Spinal cord (tissue), 10 donors: ENCODE results near the gene CTNNA2. TPM values are rescaled to one million over a fixed set of nuclear protein-coding genes. Genes with fewer than 3 reads are reported as not detected.

Experiments used
- DNase-seq, 6 donors: peaks; one replicate each; pipeline versions ENCODE4 v3.0.0 to v3.0.0-alpha.2; 2013 to 2015; ENCODE audit warnings: low spot score in 6 of 6, low read depth in 4 of 6
- H3K27ac ChIP-seq: one replicate; pipeline ENCODE4 v1.5.1; 2013; ENCODE audit warnings: low read depth, low read length, control low read depth
- H3K27me3 ChIP-seq: one replicate; pipeline ENCODE4 v1.6.1; 2013; ENCODE audit warnings: low read length; ENCODE audit not compliant: control insufficient read depth, insufficient read depth
- H3K36me3 ChIP-seq: one replicate; pipeline ENCODE4 v1.6.1; 2013; ENCODE audit warnings: low read length; ENCODE audit not compliant: control insufficient read depth, insufficient read depth
- H3K4me1 ChIP-seq: one replicate; pipeline ENCODE4 v1.6.1; 2013; ENCODE audit warnings: low read length; ENCODE audit not compliant: control insufficient read depth, insufficient read depth
- H3K4me3 ChIP-seq: one replicate; pipeline ENCODE4 v1.5.1; 2013; ENCODE audit warnings: low read depth, low read length, control low read depth
- H3K9me3 ChIP-seq: one replicate; pipeline ENCODE4 v1.6.1; 2013; ENCODE audit warnings: low read length; ENCODE audit not compliant: control insufficient read depth, insufficient read depth
- WGBS: methylation state at CpG from one replicate; pipeline ENCODE4 v1.1.5; 2013; ENCODE audit warnings: missing lambda C conversion rate; ENCODE audit not compliant: insufficient coverage; 5-methylcytosine and 5-hydroxymethylcytosine counted together
- polyA plus RNA-seq, 2 donors: library from polyadenylated mRNA; unstranded; fragments of 120-200 nt; gene quantifications; one replicate each; pipeline ENCODE4 v1.2.1, GENCODE V29; 2013; ENCODE audit not compliant: insufficient read length in 2 of 2
- total RNA-seq, 2 donors: library from RNA; depleted of rRNA in 1 of 2; stranded (reverse); fragments of 120-200 nt in 1 of 2; fragments of >200 nt in 1 of 2; gene quantifications; one replicate each; pipeline versions ENCODE4 v1.2.3 to v1.2.4, GENCODE V29; 2013 to 2014
- donor health status: healthy.

CTNNA2 gene
- total and polyA plus RNA-seq, 4 donors = 42.4 to 117 (median 84.7) TPM

GRCh38 chr2:79596403-79596802 lies 83.6 kb downstream of the CTNNA2 start:
- Histone ChIP-seq H3K27me3 (no peaks in the 10 kb centered on the region), H3K36me3 (no peaks in the 10 kb centered on the region), H3K27ac (no peak overlapping the region), H3K4me1 (no peaks in the 10 kb centered on the region), H3K4me3 (no peak overlapping the region), H3K9me3 (peaks cover 2% of the 10 kb centered on the region)
- DNase-seq = no peak
- WGBS = 88% methylated on average over 1 of the region's 3 CpGs

- Histone ChIP-seq H3K4me1 (no peaks in the 10 kb centered on the region), H3K27me3 (no peaks in the 10 kb centered on the region), H3K36me3 (no peaks in the 10 kb centered on the region), H3K4me3 (no peak overlapping the region), H3K27ac (no peak overlapping the region), H3K9me3 (no peaks in the 10 kb centered on the region)
- DNase-seq = no peak
These were observed 91.9 kb downstream of the CTNNA2 start for GRCh38 chr2:79604748-79605147.

- Histone ChIP-seq H3K9me3 (no peaks in the 10 kb centered on the region), H3K27ac (no peak overlapping the region), H3K36me3 (no peaks in the 10 kb centered on the region), H3K4me3 (no peak overlapping the region), H3K27me3 (no peaks in the 10 kb centered on the region), H3K4me1 (no peaks in the 10 kb centered on the region)
- no peak for DNase-seq
- 61% methylated on average over 3 of the region's 9 CpGs for WGBS
These were observed 98.7 kb downstream of the CTNNA2 start for GRCh38 chr2:79611448-79612016.

- H3K4me1 ChIP-seq = no peaks in the 10 kb centered on the region
- H3K27me3 ChIP-seq = no peaks in the 10 kb centered on the region
- H3K9me3 ChIP-seq = no peaks in the 10 kb centered on the region
- no peak overlapping the region for H3K27ac ChIP-seq
- H3K4me3 ChIP-seq = no peak overlapping the region
- no peaks in the 10 kb centered on the region for H3K36me3 ChIP-seq
- peak in 1 of 6 donors; percentile 23 for DNase-seq
- no CpG with 5 or more reads among the region's 6 CpGs for WGBS
These were observed 100.1 kb downstream of the CTNNA2 start for GRCh38 chr2:79612999-79613398.

- Histone ChIP-seq H3K27me3 (no peaks in the 10 kb centered on the region), H3K36me3 (no peaks in the 10 kb centered on the region), H3K4me3 (no peak overlapping the region), H3K4me1 (no peaks in the 10 kb centered on the region), H3K27ac (no peak overlapping the region), H3K9me3 (no peaks in the 10 kb centered on the region)
- 92% methylated on average over 2 of the region's 5 CpGs for WGBS
- peak in 1 of 6 donors; percentile 27 for DNase-seq
These were observed 106.6 kb downstream of the CTNNA2 start for GRCh38 chr2:79619442-79619841.

- DNase-seq = no peak
- H3K27me3 ChIP-seq = no peaks in the 10 kb centered on the region
- H3K27ac ChIP-seq = no peak overlapping the region
- no peak overlapping the region for H3K4me3 ChIP-seq
- WGBS = 88% methylated on average over 1 of the region's 2 CpGs
- no peaks in the 10 kb centered on the region for H3K36me3 ChIP-seq
- no peaks in the 10 kb centered on the region for H3K9me3 ChIP-seq
- H3K4me1 ChIP-seq = no peaks in the 10 kb centered on the region
These were observed 107.1 kb downstream of the CTNNA2 start for GRCh38 chr2:79619976-79620375.

- WGBS = 94% methylated on average over 2 of the region's 2 CpGs
- no peak for DNase-seq
- H3K36me3 ChIP-seq = no peaks in the 10 kb centered on the region
- H3K27me3 ChIP-seq = no peaks in the 10 kb centered on the region
- no peaks in the 10 kb centered on the region for H3K4me1 ChIP-seq
- H3K27ac ChIP-seq = no peak overlapping the region
- H3K9me3 ChIP-seq = no peaks in the 10 kb centered on the region
- no peak overlapping the region for H3K4me3 ChIP-seq
These were observed 107.8 kb downstream of the CTNNA2 start for GRCh38 chr2:79620679-79621078.

- H3K4me1 ChIP-seq = no peaks in the 10 kb centered on the region
- WGBS = 78% methylated on average over 1 of the region's 6 CpGs
These were observed 108.4 kb downstream of the CTNNA2 start for GRCh38 chr2:79621252-79621651.

GRCh38 chr2:79621755-79622154 lies 108.9 kb downstream of the CTNNA2 start:
- H3K9me3 ChIP-seq = no peaks in the 10 kb centered on the region
- no peaks in the 10 kb centered on the region for H3K36me3 ChIP-seq
- no peak overlapping the region for H3K4me3 ChIP-seq
- H3K27ac ChIP-seq = no peak overlapping the region
- H3K27me3 ChIP-seq = no peaks in the 10 kb centered on the region
- no CpG with 5 or more reads among the region's 1 CpG for WGBS
- H3K4me1 ChIP-seq = no peaks in the 10 kb centered on the region
- DNase-seq = no peak

More at GRCh38 chr2:79621252-79621651, 108.4 kb downstream of the CTNNA2 start:
- DNase-seq = no peak
- H3K36me3 ChIP-seq = no peaks in the 10 kb centered on the region
- no peaks in the 10 kb centered on the region for H3K27me3 ChIP-seq
- no peak overlapping the region for H3K4me3 ChIP-seq
- H3K9me3 ChIP-seq = no peaks in the 10 kb centered on the region
- no peak overlapping the region for H3K27ac ChIP-seq

- WGBS = no CpG with 5 or more reads among the region's 3 CpGs
- Histone ChIP-seq H3K4me1 (no peaks in the 10 kb centered on the region), H3K27me3 (no peaks in the 10 kb centered on the region), H3K9me3 (no peaks in the 10 kb centered on the region), H3K36me3 (no peaks in the 10 kb centered on the region), H3K27ac (no peak overlapping the region), H3K4me3 (no peak overlapping the region)
- DNase-seq = no peak
These were observed 109.7 kb downstream of the CTNNA2 start for GRCh38 chr2:79622508-79622907.
